Erythroblast (primary cell): ENCODE results near the gene CEP85L.

Experiments
- DNase-seq, 2 experiments: peaks; one replicate each; lab custom pipeline; 2025; lab: John Stamatoyannopoulos, UW
- GATA1 ChIP-seq: IDR thresholded peaks from 2 replicates; pipeline ENCODE4 v1.6.1; 2011; ENCODE audit warnings: low read depth, mild to moderate bottlenecking, control low read depth, low read length, moderate library complexity
- POLR2A ChIP-seq: IDR thresholded peaks from 2 replicates; pipeline ENCODE4 v1.6.1; 2011; ENCODE audit warnings: mild to moderate bottlenecking, low read length

CEP85L gene

GRCh38 chr6:118651282-118652050, at the start of gene CEP85L:
Gene CEP85L, minus strand, starts transcription at chr6:118651591. Its CDS starts 322 bp downstream, at chr6:118651269.
- peak; percentile 90 to 95 for DNase-seq
- no peak for TF ChIP-seq GATA1
- peak; percentile 50 for TF ChIP-seq POLR2A

DNA sequence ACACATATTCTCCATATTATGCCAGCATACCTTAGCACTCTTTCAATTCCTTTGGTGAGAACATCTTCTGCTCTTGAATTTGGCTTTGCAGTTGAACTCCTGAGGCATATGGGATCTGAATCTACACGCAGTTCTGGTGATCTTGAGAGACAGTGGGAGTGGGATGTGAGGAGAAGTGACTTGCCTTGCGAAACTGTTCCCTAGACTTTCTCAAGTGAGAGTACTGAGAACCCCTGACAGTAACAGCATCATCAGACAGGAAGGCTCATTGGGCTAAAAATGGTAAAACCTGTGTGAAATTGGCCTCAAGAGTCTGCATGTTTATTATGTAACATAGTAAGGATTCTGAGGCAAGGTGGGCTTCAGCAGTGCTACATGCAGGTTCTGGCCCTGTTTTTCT, 49.1 kb upstream of the CEP85L start:
- no peak for DNase-seq
- TF ChIP-seq POLR2A (no peak), GATA1 (no peak)

- peak; percentile 4 to 47 for DNase-seq
- no peak for TF ChIP-seq GATA1
- no peak for TF ChIP-seq POLR2A
These were observed 46.2 kb upstream of the CEP85L start for GRCh38 chr6:118697554-118697953.

DNA sequence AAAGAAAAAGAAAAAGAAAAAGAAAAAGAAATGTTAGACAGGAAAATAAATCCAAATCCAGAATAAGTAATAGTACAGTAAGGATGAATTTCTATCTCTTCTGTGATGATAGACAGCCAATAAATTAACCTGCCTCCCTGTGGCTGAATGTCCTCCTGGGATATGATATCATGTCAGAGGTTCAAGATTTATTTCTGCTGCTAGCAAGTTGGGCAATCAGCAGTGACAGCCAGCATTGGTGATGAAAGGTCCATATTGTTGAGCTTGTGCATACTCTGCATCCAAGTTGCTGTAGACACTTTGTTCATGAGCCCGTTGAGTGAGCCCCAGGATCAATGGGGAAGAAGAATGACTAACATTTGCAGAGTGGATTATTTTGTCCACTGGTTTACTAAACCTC, 44.9 kb upstream of the CEP85L start:
- TF ChIP-seq GATA1: no peak
- no peak for TF ChIP-seq POLR2A
- DNase-seq: no peak

- DNase-seq: no peak
- no peak for TF ChIP-seq GATA1
- TF ChIP-seq POLR2A: no peak
These were observed 42.2 kb upstream of the CEP85L start for GRCh38 chr6:118693562-118693961.

DNA sequence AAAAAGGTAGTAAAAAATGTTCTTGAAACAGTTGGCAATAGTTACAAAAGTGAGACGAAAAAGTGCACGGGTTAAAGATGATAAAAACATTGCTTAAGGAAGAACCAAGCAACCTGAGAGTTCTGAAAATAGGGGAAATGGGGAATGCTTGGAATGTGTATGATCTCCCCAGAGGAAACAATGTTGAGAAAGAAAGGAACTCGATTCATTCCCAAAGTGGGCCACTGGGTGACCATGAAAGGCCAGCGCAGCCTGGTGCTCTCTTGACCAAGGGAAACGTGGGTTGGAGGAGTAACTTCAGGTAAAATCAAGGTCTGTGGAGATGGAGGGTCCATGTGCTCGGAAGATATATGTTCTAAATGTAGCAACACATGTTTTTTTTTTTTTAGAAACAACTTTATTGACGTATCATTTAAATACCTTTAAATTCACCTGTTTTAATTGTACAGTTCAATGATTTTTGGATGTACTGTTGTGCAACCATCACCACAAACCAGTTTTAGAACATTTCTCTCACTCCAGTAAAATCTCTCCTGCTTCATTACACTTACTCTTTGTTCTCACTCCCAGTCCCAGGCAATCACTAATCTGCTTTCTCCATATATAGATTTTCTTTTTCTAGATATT, 34.5 kb upstream of the CEP85L start:
- TF ChIP-seq POLR2A (no peak), GATA1 (no peak)
- DNase-seq: no peak

DNA sequence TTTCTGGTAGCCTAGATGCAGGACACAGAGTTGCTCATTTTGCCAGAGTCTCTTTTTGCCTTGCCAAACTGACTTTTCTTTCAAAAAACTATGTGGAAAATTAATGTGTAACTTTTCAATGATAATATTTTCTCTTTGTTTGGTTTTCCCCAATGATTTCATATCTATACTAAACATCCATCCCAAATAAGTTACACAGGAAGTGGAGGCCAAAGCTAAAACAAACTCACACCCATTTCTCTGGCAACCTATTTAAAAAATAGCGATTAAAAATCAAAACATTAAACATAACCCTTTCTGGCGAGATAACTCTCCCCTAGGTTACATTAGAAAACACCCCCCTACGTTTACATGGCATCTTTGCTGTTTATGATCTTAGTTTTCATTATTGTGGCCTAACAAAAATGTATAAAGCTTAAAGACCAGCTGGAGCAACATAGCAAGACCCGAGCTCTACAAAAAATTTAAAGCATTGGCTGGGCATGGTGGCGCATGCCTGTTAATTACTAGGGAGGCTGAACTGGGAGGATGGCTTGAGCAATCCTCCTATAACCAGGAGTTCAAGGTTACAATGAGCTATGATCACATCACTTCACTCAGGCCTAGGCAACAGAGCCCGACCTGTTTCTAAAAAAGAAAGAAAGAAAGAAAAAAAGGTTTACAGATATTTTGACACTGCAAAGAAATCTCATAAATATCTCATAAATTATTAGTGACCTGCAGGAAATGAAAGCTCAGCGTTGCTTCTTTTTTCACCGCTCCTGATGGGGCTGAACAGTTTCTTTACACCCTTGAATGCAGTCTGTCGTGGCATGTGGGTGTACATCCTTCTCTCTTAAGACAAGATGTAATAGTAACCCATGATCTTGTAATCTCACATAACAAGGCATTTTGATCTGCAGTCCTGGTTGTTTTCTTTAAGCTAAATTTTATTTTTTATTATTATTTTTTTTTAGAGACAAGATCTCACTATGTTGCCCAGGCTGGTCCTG, 32.8 kb upstream of the CEP85L start:
- DNase-seq: no peak
- no peak for TF ChIP-seq POLR2A
- no peak for TF ChIP-seq GATA1

- DNase-seq: no peak
- TF ChIP-seq POLR2A (no peak), GATA1 (no peak)
These were observed 29.2 kb upstream of the CEP85L start for GRCh38 chr6:118680452-118681095.

- DNase-seq: no peak
- TF ChIP-seq POLR2A (no peak), GATA1 (no peak)
These were observed 28.0 kb upstream of the CEP85L start for GRCh38 chr6:118679327-118679901.

- TF ChIP-seq POLR2A (no peak), GATA1 (no peak)
- no peak for DNase-seq
These were observed 27.5 kb upstream of the CEP85L start for GRCh38 chr6:118678866-118679265.

DNA sequence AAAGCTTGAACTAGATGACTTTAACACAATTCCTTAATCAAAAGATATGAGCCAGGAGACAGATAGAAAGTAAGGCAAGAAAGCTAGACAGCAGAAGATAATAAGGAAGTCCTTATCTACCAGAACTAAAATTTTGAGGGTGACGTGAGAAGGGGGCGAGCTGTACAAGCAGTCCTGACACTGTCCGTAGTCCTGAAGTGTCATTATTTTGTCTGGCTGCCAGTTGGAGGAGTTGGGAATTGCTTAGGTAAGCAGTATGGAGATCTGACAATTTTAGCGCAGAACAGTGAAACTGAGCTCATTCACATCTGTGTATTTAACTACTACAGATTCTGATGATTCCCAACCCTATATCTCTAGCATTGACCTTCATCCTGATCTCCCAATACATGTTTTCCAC, 25.8 kb upstream of the CEP85L start:
- TF ChIP-seq POLR2A: no peak
- no peak for TF ChIP-seq GATA1
- DNase-seq: peak; percentile 2 to 23

- no peak for TF ChIP-seq POLR2A
- no peak for TF ChIP-seq GATA1
- peak in 1 of 2 experiments; percentile 5 for DNase-seq
These were observed 23.8 kb upstream of the CEP85L start for GRCh38 chr6:118675225-118675624.

DNA sequence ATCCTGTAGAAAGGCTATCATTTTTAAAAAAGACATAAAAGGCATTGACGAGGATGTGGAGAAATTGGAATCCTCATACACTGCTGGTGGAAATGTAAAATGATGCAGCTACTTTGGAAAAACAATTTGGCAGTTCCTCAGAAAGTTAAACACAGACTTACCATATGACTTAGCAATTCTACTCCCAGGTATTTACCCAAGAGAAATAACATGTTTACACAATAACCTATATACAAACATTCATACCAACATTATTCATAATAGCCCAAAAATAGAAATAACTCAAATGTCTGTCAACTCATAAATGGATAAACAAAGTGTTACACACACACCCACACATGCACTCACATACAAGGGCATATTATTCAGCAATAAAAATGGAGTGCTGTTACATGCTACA, 23.4 kb upstream of the CEP85L start:
- no peak for TF ChIP-seq GATA1
- TF ChIP-seq POLR2A: no peak
- no peak for DNase-seq

GRCh38 chr6:118672678-118673077, 21.3 kb upstream of the CEP85L start:
- TF ChIP-seq GATA1 (no peak), POLR2A (no peak)

More at GRCh38 chr6:118672678-118673077, 21.3 kb upstream of the CEP85L start:
- DNase-seq: no peak
